Left hindlimb (tissue), 1 donor: ENCODE results near the gene GGA1.

Experiments
- DNase-seq: peaks from one replicate; pipeline ENCODE4 v3.0.0-alpha.2; 2018

GGA1 gene

GRCh38 chr22:37608477-37609239, at the start of gene GGA1:
TSS of gene GGA1 (plus strand) at chr22:37608834. CDS start at chr22:37608861, 27 bp downstream.
- peak; percentile 97 for DNase-seq

GRCh38 chr22:37559521-37559900, 49.1 kb upstream of the GGA1 start:
- DNase-seq: no peak

- peak; percentile 74 for DNase-seq
Observed at GRCh38 chr22:37559901-37560607, 48.6 kb upstream of the GGA1 start, which contains the start of gene CDC42EP1. TSS of gene CDC42EP1 (plus strand) at chr22:37560480. CDS start at chr22:37566350, 5,870 bp downstream.

GRCh38 chr22:37560608-37561211, 47.9 kb upstream of the GGA1 start:
- DNase-seq: peak; percentile 77

GRCh38 chr22:37561212-37562048, 47.2 kb upstream of the GGA1 start:
- DNase-seq: peak; percentile 92

GRCh38 chr22:37562049-37562875, 46.4 kb upstream of the GGA1 start:
- DNase-seq: no peak

- no peak for DNase-seq
Observed at GRCh38 chr22:37563153-37564081, 45.2 kb upstream of the GGA1 start.

GRCh38 chr22:37564111-37564711, 44.4 kb upstream of the GGA1 start:
- DNase-seq: no peak

- no peak for DNase-seq
Observed at GRCh38 chr22:37565830-37566229, 42.8 kb upstream of the GGA1 start.

- no peak for DNase-seq
Observed at GRCh38 chr22:37566329-37566837, 42.3 kb upstream of the GGA1 start.

GRCh38 chr22:37566903-37567798, 41.5 kb upstream of the GGA1 start:
- peak; percentile 73 for DNase-seq

GRCh38 chr22:37568012-37568411, 40.6 kb upstream of the GGA1 start:
- DNase-seq: no peak

GRCh38 chr22:37568448-37569008, 40.1 kb upstream of the GGA1 start:
- DNase-seq: no peak

- no peak for DNase-seq
Observed at GRCh38 chr22:37569009-37569920, 39.4 kb upstream of the GGA1 start.

- DNase-seq: no peak
Observed at GRCh38 chr22:37569921-37570660, 38.5 kb upstream of the GGA1 start.

GRCh38 chr22:37570661-37570976, 38.0 kb upstream of the GGA1 start:
- no peak for DNase-seq
